HL-60/S4 treated with retinoic acid at 250 ng/mL for 4 days and 3 days (cell line): ENCODE results near the gene PRSS2.
"Not testable (repeated sequence)": the region's sequence is repeated elsewhere in the genome, so short reads cannot be mapped to it uniquely, and the experiment has no call there.

Source experiments
- in situ Hi-C: fragments of 300-500 bp; cut with MboI; formaldehyde crosslinking; loops from 2 replicates; pipeline ENCODE4 v1.7.0; 2022; ENCODE audit warnings: low sequenced_read_pairs

The PRSS2 gene

DNA sequence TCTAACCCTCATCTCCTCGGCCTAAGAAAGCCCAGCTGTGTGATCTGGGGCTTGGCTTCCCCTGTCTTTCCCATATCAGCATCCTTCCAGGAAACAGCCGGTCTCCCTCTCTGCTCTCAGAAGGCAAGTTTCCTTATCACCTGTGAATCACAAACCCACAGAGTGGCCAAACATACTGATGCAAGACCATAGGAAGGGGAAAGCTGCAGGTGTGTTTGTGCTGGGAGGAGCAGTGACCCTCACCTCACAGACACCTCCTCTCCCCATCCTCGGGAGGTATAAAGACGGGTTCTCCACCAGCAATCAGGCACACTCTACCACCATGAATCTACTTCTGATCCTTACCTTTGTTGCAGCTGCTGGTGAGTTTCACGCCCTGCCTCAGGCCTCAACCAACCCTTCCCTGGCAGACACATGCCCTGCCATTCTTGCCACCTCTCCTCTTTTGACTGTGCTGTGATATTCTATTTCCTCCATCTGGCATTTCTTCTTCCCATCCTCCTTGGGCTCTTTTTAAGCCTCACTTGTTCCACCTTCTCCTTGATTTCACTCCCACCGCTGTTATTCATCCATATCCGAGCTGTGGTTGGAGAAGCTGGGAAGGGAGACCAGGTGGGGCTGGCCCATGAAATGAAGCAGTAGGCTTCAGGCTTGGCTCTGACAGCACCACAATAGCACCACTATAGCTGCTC, at the start of gene PRSS2:
Gene PRSS2 (plus strand): TSS at position 310 of the 692 bp plus-strand sequence. CDS start 13 bp downstream, at position 323.
- in situ Hi-C loops = no loop called here

DNA sequence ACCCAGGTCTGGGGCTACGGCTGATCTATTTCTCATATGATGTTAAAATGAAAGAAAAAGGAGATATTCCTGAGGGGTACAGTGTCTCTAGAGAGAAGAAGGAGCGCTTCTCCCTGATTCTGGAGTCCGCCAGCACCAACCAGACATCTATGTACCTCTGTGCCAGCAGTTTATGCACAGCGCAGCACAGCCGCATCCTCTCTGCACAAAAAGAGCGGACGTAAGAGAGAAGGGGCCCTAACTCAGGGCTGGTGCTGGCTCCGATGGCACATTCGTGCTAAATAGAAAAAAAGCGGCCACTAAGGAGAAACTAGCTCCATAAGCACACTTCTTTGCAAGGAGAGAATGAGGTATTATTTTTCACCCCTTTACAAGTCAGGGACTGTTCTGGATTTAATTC, 49.8 kb upstream of the PRSS2 start:
- in situ Hi-C loops = no loop called here

DNA sequence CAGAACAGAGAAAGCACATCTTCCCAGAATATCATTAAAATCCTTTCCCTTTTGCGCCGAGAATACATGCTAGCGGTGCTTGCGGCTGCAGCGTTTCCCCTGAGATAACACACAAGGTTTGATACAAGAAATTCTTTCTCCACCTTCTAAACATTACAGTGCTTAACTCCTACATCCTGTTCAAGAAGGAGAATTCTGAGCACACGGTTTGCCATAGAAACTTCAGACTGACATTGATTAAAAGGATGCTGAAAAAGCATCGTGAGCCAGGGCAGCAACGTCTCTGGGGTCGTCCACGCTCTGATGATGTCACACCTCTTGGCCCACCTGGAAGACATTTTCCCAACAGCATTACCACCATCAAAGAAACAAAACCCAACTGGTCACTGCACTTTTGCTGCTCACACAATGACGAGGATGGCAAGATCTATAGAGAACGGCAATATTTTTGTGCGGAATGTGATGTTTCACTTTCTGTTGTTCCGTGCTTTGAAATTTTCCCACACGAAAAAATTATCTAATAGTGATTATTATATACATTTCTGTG, 48.4 kb upstream of the PRSS2 start:
- in situ Hi-C loops = no loop called here

DNA sequence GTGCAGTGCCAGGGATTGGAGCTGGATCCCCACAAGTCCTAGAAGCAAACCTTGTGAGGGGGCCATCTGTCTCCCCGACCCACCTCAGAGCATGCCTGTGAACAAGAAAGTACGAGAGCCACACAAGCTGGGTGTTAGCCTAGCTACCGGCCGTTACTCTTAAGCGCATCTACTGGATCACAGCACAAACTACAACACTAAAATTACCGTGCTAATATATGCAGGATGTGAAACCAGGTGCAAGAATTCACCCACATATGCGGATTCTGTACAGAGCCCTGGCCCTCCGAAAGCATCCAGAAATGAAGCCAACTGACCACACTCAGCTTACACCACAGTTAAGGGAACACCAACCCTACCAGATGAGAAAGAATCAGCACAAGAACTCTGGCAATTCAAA, 37.5 kb upstream of the PRSS2 start:
- in situ Hi-C loops = no loop called here

DNA sequence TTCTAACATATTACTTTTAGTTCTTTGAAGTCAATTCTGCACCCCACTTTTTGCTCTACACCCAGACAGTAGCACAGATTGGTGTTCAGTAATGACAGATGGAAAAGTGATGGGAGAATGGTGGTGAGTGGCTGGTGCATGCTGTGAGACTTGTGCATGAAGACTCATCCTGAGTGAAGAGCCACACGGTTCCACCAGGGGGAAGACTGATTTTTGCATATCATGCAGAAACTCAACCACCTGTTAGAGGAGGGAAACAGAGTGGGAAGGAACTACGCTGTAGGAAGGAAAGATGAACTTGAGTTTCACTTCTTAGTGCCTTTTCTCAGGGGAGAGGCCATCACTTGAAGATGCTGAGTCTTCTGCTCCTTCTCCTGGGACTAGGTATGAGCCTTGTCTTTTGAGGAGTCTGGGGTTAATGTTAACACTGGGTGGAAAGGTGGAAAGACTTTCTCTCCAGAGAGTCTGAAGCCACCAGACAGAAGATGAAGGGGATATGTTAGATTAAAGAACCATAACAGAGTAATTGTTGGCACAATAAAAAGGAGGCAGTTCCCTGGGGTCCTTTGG, 30.8 kb upstream of the PRSS2 start:
- in situ Hi-C loops = no loop called here

DNA sequence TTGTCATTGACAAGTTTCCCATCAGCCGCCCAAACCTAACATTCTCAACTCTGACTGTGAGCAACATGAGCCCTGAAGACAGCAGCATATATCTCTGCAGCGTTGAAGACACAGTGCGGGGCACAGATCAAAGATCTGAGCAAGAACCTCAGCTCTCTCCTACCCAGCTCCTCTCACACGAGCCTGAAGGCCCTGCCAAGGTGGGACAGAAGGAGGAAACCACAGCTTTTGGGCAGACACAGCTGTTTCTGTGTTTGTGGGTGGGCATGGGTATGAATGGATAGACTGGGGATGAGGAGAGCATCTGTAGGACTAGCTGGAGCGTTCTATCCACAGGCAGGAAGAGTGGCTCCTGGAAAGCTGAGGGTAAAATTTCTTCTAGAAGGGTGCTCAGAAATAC, 30.0 kb upstream of the PRSS2 start:
- in situ Hi-C loops = no loop called here

DNA sequence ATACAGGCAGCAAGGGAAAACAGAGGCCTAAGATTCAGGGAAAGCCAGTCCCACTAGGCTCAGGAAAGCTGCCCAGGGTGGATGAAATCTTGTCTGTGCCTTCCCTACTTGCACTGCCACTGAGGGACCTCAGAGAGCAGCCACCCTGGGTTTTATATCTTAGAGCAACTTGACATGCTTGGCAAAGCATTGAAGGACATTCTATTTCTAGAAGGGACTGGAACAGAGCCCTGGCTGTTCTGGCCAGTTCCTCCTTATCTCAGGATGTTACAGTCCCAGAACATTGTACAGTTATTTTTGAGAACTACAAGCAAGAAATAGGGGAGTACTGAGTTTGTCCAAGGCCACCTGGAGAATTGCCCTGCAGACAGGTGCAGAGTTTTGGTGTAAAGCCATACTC, 28.8 kb upstream of the PRSS2 start:
- in situ Hi-C loops = not testable (repeated sequence)

DNA sequence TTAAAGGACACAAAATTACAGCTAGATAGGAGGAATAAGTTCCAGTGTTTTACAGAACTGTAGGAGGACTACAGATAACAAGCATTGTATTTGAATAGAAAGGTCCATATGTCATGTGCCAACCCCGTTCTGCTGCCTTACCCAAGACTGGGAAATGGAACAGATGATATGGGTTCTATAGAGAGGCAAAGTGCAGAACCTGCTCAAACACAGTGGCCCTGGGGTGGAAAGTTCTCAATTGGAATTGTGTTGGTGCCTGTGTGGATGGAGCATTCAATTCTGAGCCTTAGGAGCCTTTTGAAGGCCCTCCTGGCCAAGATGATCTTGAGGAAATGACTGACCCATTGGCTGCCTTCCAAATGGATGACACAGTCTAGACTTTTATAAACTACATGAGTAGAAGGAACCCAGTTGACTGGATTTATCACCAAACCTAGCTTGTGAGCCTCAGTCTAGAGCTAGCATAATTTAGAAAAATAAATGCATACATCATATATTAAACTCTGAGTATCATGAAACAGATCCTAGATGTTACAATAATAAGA, 25.6 kb upstream of the PRSS2 start:
- in situ Hi-C loops = no loop called here

DNA sequence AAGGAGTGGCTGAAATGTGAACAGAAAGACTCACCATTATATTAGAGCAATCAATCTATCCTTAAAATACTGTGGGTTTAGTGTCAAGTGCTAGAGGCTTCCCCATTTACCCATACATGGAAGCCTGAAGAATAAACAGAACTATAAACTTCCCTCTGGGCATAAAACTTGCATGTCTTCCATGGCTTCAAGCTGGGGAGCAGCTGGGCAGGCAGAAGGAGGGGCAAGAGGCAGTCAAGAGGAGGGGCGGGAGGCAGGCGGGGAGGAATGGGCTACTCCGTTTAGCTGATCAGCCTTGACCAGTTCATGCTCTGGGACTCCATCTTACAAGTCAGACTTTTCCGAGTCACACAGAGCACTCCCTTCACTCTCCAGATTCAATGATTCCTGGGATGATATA, 25.0 kb upstream of the PRSS2 start:
- in situ Hi-C loops = no loop called here

DNA sequence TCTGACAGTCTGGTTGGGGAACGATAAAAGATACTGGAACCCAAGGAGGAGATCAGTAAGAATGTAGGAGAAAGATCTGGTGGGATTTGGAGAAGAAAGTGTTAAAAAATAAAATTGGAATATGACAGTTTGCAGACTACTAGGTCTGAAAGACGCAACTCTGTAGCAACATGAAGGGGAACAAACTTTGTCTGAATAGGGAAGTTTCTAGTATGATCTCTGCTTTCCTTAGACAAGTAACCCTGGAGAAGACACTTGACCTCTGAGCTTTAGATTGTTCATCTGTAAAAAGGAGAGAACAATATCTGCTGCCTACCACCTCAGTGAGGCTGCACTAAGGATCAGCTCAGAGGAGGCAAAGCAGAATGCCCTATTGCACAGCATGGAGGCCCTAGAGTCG, 24.5 kb upstream of the PRSS2 start:
- in situ Hi-C loops = no loop called here

DNA sequence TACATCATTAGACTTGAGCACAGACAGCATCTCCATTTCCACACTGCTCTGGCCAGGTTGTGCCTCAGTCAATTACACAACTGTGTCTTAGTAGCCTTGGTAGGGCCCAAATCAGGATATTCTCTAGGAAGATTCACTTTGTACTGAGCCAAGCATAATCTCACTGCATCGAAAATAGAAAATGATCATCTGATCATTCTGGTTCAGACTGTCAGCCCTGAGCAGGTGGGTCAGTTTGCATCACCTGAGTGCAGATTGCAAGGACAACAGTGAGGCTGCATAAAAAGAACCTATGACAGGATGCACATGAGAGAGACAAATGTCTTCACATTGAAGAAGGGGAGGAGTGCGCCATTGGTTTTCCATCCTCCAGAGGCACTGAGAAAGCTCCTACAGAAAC, 22.4 kb upstream of the PRSS2 start:
- in situ Hi-C loops = not testable (repeated sequence)

DNA sequence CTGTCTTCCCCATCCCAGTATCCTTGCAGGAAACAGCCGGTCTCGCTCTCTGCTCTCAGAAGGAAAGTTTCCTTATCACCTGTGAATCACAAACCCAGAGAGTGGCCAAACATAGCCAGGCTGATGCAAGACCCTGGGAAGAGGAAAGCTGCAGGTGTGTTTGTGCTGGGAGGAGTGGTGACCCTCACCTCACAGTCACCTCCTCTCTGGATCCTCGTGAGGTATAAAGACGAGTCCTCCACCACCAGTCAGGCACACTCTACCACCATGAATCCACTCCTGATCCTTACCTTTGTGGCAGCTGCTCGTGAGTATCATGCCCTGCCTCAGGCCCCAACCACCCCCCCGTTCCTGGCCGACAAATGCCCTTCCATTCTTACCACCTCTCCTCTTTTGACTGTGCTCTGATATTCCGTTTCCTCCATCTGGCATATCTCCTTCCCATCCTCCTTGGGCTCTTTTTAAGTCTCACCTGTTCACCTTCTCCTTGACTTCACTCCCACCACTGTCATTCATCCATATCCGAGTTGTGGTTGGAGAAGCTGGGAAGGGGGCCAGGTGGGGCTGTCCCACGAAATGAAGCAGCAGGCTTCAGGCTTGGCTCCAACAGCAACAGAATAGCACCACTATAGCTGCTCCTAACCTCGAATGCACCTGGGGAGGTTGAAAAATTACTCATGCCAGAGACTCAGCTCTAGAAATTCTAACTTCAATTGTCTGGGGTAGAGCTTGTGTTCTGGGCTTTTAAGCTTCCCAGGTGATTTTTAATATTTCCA, 21.4 kb upstream of the PRSS2 start, which contains the start of gene PRSS1:
Gene PRSS1 (plus strand): TSS at position 255 of the 776 bp plus-strand sequence. CDS start 13 bp downstream, at position 268.
- in situ Hi-C loops = no loop called here

DNA sequence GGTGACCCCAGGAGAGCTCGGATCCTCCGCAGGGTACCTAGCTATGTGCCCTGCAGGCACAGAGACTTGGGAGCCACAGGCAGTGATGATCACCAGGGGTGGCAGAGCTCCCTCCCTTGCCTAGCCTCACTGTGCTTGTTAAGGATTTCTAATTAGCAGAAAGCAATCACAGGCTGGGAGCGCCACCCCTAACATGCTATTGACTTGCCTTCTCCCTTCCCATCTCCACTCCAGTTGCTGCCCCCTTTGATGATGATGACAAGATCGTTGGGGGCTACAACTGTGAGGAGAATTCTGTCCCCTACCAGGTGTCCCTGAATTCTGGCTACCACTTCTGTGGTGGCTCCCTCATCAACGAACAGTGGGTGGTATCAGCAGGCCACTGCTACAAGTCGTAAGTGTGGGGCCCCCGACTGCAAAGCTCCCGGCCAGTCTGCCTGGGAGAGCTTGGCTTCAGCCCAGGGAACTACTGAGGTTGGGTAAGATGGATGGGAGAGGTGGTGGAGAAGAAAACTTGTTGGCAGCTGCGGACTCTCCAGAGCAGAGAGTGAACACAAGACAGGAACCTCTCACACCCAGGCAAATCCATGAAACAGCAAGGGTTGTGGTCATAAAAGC, 20.3 kb upstream of the PRSS2 start:
- in situ Hi-C loops = no loop called here

DNA sequence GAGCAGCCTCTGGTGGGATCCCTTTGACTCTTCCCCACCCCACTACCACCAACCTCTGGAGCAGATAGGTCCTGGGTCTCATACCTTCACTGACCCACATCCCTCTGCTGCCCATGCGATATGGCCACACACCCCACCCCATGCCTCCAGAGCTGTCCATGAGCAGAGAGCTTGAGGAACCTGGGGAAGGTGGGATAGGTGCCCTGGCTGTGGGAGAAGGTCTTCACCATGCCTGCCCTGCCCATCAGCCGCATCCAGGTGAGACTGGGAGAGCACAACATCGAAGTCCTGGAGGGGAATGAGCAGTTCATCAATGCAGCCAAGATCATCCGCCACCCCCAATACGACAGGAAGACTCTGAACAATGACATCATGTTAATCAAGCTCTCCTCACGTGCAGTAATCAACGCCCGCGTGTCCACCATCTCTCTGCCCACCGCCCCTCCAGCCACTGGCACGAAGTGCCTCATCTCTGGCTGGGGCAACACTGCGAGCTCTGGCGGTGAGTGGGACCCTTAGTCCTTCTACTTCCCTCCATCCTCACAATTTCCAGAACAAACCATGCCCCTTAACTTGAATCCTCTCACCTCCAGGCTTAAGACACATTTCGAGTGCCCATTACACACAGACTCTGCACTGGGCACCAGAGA, 19.1 kb upstream of the PRSS2 start:
- in situ Hi-C loops = not testable (repeated sequence)

DNA sequence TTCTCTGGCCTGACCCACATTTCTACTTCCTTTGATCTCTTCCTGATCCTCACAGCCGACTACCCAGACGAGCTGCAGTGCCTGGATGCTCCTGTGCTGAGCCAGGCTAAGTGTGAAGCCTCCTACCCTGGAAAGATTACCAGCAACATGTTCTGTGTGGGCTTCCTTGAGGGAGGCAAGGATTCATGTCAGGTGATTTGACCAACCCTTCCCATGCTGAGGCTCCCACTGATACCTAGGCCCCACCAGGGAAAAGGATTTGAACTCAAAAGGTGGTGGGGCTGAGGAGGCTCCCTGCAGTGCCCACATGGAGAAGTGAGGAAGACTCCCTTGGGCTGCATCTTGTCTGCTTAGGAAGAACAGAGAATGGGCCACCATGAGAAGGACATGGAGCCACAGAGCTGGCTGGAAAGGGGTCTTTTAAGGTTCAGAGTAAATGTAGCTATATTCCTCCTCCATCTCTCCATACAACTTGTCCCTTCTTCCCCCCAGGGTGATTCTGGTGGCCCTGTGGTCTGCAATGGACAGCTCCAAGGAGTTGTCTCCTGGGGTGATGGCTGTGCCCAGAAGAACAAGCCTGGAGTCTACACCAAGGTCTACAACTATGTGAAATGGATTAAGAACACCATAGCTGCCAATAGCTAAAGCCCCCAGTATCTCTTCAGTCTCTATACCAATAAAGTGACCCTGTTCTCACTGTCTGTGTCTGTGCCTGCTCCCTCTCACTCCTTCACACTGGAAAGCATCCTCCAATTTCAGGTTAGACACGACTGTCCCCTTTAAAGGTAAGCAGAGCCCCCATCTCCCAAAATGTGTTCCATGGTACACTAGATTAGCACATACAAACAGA, 18.2 kb upstream of the PRSS2 start:
- in situ Hi-C loops = no loop called here

DNA sequence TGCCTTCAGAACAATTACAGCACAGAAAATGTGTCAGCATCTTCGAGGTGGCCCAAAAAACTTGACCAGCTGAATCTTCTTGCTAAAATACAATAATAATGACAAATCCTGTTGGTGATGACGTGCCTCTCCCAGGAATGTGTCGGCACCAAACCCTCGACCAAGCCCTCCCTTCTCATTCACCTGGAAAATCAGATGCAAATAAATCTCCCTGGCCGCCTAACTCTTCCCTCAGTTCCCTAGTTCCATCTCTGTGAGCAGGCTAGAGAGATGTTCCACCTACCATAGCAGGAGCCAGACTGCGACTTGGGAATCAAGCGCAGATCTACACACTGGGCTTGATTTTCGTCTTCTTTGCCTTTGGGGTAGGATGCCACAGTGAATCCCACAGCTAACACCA, 17.4 kb upstream of the PRSS2 start:
- in situ Hi-C loops = no loop called here

DNA sequence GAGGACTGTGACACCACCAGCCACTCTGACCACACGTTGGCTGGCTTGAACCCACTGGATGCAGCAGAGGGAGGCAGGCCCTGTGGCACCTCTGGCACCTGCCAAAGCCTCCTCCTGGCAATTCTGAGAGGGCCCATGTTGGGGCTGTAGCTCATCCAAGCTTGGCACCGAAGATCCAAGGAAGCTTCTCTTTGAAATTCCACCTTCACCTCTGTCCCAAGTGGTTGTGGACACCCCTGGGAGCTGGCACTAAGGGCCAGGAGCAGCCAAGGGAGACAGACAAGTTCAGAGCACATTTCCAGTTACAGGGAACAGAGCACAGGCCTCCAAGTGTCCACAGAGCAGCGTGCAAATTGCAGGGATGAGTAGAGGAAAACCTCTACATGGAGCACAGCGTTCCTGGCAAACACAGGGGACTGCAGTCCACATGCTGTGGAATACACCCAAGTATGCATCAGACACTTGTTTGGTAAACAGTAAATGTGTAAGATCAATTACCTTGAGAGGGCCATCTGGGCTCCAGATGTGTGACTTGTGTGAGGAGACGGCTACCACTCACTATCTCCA, 16.8 kb upstream of the PRSS2 start:
- in situ Hi-C loops = not testable (repeated sequence)

DNA sequence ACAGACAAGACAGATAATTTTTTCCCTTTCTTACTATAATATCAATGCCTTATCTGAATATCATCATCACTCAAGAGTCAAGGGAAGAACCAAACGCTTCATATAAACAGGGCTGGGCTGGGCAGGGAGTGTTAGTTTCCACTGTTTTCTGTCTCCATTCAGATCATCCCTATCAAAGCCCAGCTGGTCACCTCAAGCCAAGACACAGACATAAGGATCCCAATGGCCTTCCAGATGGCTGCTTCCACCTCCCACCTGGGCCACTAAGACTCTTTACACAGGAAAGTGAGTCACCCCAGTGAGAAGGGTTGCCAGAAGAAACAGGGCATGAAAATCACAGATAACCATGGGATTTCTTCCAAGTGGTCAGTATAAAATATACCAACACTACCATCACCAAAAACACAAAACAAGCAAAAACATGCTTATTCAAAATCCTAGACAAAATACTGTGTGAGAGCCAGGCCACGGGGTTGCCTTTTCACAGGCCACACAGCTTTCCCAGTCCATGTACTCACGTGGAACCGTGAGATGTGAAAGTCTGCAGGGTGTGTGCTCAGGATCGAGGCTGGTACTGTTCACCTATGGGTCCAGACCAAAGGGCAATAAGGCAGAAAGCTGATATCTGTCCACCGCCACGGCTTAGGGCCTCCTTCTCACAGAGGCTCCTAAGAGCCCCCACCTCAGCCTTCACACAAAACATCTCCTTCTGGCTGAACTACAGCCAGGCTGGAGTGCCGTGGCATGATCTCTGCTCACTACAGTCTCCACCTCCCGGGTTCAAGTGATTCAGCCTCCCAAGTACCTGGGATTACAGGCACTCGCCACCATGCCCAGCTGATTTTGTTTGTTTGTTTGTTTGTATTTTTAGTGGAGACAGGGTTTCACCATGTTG, 15.8 kb upstream of the PRSS2 start:
- in situ Hi-C loops = no loop called here
